Measurements from ENCODE around the gene HDAC8. TPM values are rescaled to one million over a fixed set of nuclear protein-coding genes. Genes with fewer than 3 reads are reported as not detected.

Gene HDAC8
- total RNA-seq, 1 experiment from 2014 or later: 23.0 TPM

DNA sequence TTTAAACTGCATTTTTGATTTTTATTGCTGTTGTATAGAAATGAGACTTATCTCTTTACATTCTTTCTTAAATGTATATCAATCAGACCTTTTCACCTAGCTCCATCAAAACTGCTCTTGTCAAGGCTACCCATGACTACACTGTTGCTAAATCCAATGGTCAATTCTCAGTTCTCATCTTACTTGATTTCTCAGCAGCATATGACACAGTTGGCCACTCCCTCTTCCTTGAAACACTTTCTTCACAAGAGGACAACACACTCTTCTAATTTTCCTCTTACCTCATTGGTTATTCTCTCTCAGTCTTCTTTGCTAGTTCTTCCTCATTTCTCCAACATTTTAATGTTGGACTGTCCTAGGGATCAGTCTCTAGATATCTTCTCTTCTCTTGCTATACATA lies 172.8 kb downstream of the HDAC8 start:
- no peak for DNase-seq (ENCODE audit: low read depth, low spot score)
- in situ Hi-C loops (cut with HindIII; ENCODE audit: low pct_unique_long_range_greater_than_20kb, low sequenced_read_pairs): no loop called here

DNA sequence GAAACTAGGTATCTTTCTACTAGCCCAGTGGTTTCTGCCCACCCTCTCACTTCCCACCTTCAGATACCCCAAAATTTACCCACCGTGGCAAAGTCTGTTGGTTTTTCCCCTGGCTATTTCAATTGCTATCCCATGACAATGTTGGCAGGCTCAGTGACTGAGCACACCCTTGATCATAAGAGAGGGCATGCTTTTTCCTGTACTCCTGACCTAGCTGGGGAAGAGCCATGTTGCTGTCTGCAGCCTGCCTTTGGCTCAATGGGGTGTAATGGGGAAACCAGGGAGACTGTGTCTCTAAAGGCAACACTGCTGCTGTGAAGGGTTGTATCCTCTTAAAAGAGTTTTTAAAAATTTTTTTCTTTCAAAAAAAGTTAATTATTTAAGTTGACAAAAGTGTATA lies 176.5 kb downstream of the HDAC8 start:
- DNase-seq (ENCODE audit: low read depth, low spot score): no peak
- in situ Hi-C loops (cut with HindIII; ENCODE audit: low pct_unique_long_range_greater_than_20kb, low sequenced_read_pairs): no loop called here

DNA sequence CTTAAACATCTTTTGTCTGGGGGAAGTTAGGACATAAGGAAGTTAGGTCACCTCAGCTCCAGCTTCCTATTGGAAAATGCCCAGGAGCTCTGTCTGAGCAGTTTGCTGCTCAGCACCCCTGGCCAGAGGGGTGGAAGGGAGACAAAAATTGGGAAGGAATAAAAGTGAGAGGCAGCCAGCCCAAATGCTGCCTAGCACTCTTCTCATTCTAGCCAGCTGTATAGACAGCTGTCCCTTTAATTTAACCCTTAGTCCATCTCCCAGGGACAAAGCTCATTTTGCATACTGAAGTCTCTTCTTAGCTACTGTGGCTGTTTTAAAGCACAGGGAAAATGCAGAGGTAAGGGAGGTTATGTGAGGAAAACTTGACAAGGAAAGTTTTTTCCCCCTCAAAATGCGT lies 177.4 kb downstream of the HDAC8 start:
- in situ Hi-C loops (cut with HindIII; ENCODE audit: low pct_unique_long_range_greater_than_20kb, low sequenced_read_pairs): no loop called here
- DNase-seq (ENCODE audit: low read depth, low spot score): peak; percentile 32

DNA sequence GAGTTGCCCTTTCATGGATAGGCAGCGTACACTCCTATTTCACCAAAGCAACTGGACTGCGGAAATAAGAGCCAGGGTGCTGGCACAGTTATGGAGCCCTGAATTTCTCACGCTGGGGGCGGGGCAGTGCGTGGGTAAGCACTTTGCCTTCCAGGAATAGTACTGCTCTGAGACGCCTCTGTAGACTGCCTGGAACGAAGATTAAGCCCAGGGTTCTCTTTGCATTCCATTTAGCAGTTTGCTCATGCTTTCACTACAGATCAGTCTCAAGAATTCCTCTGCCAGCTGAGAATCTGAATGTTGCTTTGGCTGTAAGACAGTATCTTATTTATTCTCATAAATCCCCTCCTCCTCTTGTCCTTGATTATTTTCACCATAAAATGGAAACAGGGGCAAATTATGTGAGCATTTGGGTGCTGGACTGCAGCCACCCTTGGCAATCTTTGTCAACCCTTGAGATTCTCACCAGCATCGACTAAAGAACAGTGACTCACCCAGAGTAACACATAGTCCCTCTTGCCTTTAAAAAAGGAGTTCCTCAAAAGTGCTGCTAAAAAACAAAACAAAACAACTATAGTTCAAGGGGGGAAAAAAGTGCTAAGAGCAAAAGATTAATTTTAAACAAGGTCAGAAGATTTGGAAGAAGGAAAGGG lies 178.0 kb downstream of the HDAC8 start:
- in situ Hi-C loops (cut with HindIII; ENCODE audit: low pct_unique_long_range_greater_than_20kb, low sequenced_read_pairs): no loop called here
- no peak for DNase-seq (ENCODE audit: low read depth, low spot score)

DNA sequence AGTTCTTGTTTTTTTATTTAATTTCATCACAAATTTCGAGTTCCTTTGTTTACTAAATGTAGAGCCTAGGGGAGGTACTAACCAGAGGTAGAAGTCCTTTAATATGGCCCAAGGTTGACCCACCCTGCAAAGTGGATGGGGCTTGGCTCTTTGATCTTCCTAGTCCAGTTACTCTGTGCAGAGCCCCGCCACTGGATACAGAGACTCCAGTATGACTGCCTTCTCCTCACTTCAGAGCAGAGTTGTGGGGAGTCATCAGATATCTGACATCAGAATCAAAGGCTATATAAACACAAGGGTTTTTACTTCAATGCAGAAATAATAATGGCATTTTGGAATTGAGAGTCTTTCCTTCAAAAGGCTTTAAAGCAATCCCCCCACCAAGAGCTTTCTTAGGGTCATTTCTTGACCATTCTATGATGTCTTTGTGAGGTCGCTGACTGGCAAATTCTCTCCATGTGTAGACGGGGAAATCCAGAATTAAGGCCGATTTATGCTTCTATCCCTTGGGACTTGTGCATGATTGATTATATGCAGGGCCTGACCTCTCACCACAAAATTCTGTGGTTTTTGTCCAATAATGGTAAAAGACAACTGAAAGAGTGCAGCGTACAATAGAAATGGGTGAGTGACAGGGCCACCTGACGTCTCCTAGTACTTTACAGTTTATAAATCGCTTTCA lies 178.7 kb downstream of the HDAC8 start:
- DNase-seq (ENCODE audit: low read depth, low spot score): no peak
- in situ Hi-C loops (cut with HindIII; ENCODE audit: low pct_unique_long_range_greater_than_20kb, low sequenced_read_pairs): no loop called here

DNA sequence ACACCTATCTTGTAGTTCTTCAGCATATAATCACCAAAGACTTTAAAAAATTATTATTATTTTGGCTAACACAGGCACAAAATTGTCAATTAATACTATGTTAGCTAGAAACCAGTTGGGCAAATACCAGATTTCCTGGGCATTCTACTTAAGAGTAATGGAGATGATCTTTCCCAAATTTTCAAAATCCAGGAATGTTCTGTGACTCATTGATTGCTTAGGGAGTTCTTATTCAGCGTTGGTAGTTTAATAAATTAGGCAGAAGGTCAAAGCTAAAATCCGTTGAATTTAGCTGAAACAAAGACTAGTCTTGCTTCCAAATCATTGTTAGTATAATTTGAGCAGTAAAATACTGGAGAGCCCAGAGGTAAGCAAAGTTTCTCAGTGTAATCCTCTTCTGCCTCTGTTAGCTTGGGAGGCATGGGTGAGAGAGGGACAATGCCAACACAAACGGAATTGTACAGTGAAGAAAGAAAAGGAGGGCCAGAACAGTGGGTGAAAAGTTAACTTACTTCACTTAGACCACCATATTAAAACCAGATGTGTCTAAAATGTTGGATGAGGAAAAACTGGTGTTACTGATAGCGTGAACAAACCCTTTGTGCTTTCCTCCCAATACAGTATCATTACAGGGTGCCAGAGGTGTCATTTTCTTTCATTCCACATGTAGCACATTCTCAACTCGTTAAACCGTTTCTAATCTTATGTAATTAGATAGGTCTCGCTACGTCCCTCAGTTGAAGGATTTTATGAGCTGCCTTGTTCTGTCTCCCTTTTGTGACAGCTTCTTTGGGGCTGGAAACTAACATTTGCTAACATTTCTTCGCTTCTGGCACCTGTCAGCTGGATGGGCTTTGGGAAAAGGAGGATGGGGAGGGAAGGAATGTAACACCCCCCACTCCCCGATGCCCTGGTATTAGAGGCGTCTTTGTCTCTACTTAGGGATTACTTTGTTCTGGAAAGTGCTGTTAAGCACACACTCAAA lies 179.5 kb downstream of the HDAC8 start:
- in situ Hi-C loops (cut with HindIII; ENCODE audit: low pct_unique_long_range_greater_than_20kb, low sequenced_read_pairs): no loop called here

DNA sequence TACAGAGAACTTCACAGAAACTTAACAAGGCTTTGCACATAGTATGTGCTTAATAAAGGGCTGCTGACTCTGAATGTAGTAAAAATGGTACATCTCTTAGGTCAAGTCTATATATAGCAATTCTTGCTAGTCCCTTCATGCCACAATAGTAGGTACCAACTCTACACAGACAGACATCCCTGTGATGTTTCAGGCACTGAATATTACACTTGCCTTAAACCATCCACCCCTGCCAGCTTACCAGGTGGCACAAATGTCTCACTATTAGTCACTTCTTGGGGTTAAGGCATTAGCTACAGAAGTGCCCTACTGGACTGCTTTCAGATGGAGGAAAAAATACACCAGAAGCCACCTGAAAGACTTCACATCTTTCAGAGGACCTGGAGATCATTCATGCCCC lies 180.6 kb downstream of the HDAC8 start:
- in situ Hi-C loops (cut with HindIII; ENCODE audit: low pct_unique_long_range_greater_than_20kb, low sequenced_read_pairs): no loop called here
- DNase-seq (ENCODE audit: low read depth, low spot score): no peak

More for the DNA sequence above, 179.5 kb downstream of the HDAC8 start:
- no peak for DNase-seq (ENCODE audit: low read depth, low spot score)

DNA sequence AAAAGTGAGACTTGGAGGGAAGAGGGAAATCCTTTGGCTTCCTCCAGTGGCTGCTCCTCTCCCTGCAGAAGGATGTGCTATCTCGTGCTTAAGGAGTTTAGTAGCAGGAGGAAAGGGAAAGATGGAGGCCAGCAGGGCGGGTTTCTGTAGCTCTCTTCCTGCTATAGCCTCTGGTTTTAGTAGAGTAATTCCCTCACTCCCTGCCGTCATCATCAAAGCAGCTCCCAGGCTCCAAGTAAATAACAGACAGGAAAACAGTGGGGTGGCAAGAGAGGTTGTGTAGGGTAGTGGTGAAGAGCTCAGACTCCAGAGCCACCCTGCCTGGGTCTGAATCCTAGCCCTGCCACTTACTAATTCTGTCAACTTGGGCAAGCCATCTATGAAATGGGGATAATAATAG lies 185.4 kb downstream of the HDAC8 start:
- DNase-seq (ENCODE audit: low read depth, low spot score): no peak
- in situ Hi-C loops (cut with HindIII; ENCODE audit: low pct_unique_long_range_greater_than_20kb, low sequenced_read_pairs): no loop called here

DNA sequence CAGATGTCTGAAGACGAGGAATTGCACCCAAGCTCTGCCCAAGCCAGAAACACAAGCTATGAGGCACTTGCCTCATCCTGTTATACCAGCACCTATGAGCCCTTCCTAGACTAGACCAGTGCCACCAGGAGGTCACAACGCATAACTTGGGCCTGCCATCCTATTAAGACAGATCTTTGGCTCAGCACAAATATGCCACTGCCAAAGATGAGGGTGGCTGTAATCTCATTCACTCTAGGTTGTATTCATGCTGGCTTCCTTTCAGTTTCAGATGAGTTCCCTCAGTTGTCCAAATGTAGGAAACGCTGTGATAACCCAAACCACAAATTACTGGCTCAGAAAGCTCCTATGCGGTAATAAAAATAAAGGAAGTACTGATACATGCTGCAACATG lies 190.4 kb downstream of the HDAC8 start:
- no peak for DNase-seq (ENCODE audit: low read depth, low spot score)
- in situ Hi-C loops (cut with HindIII; ENCODE audit: low pct_unique_long_range_greater_than_20kb, low sequenced_read_pairs): no loop called here

DNA sequence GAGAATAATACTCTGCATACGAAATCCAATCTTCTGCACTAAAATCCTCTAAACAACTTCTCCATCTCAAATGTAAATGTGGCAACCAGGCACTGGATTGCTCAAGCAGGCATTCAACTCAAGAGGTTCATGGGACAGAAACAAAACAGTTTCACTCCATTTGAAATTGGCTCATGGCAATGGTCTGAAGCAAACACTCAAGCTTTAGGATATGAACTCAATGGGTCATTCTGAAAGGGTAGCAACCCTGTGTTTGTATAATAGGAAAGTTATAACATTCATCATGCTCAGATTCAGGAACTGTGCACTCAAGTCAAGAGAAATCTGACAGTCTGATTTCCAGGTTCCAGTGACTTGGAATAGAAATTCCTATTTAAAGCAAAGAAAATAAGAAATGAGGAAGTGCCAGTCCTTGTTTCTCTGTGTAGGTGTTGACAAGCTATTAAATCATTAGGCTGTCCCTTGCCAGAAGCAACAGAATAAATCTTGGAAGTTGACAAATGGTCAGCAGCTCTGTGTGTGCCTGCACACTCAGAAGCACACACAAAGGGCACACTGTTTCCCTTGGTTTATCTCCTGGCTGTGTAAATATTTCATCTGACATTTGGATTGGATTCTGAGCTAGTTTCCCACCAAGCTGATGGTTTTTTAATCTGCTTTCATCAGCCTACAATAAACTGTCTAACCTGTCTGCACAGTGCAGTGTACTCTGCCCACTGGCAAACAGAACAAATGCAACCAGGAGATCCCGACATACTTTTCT lies 191.0 kb downstream of the HDAC8 start:
- peak; percentile 76 for DNase-seq (ENCODE audit: low read depth, low spot score)
- in situ Hi-C loops (cut with HindIII; ENCODE audit: low pct_unique_long_range_greater_than_20kb, low sequenced_read_pairs): no loop called here

DNA sequence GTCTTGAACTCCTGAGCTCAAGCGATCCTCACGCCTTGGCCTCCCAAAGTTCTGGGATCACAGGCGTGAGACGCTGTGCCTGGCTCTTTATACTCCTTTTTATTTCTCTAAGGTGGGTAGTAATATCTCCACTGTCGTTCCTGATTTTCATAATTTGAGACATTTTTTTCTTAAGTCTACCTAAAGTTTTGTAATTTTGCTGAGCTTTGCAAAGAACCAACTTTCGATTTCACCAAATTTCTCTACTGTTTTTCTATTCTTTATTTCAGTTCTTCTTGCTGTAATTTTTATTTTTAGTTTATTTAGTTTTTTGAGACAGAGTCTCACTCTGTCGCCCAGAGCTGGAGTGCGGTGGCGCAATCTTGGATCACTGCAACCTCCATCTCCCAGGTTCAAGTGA lies 196.5 kb downstream of the HDAC8 start:
- in situ Hi-C loops (cut with HindIII; ENCODE audit: low pct_unique_long_range_greater_than_20kb, low sequenced_read_pairs): no loop called here
- no peak for DNase-seq (ENCODE audit: low read depth, low spot score)

DNA sequence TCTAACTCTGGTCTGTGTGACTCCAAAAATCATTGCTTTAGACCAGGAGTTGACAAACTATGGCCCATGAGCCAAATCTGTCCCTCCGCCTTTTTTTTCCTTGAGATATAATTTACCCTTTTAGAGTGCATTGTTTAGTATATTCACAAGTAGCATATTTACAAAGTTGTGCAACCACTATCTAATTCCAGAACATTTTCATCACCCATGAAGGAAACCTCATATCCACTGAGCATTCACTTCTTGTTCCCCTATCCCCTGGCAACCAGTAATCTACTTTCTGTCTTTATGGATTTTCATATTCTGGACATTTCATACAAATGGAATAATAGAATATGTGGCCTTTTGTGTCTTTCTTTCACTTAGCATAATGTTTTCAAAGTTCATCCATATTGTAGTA lies 199.5 kb downstream of the HDAC8 start:
- in situ Hi-C loops (cut with HindIII; ENCODE audit: low pct_unique_long_range_greater_than_20kb, low sequenced_read_pairs): no loop called here
- no peak for DNase-seq (ENCODE audit: low read depth, low spot score)

DNA sequence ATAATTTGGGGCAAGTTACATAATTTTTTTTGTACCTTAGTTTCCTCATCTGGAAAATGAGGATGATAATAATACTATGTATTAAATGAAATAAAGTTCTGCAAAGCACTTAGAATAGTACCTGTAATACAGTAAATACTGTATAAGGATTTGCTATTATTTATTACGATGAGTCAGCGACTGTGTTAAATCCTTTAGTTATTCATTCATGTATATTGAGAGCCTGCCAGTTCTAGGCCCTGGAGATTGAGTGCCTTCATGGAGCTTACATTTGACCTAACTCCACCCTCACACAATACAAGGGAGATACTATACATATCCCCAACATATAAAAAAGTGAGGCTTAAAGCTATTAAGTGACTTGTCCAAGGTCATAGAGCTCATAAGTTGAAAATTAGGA lies 199.9 kb downstream of the HDAC8 start:
- in situ Hi-C loops (cut with HindIII; ENCODE audit: low pct_unique_long_range_greater_than_20kb, low sequenced_read_pairs): no loop called here
- DNase-seq (ENCODE audit: low read depth, low spot score): no peak

DNA sequence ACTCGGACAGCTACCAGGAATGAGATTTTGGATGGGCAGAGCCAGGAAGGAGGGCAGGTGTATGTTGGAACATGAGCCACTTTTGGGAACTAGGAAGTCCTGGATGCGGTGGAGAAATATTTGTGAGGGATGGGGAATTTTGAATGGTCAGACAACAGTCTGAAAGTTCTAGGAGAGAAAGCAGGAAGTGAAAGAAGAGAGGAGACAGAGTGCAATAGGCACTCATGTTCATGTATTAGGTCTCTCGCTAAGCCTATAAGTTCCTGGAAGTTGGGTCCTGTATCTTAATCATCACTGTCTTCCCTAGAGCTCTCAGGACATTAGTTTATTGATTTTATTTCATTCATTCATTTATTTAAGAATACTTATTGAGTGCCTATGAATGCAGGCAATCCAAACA lies 201.2 kb downstream of the HDAC8 start:
- no peak for DNase-seq (ENCODE audit: low read depth, low spot score)
- in situ Hi-C loops (cut with HindIII; ENCODE audit: low pct_unique_long_range_greater_than_20kb, low sequenced_read_pairs): no loop called here

DNA sequence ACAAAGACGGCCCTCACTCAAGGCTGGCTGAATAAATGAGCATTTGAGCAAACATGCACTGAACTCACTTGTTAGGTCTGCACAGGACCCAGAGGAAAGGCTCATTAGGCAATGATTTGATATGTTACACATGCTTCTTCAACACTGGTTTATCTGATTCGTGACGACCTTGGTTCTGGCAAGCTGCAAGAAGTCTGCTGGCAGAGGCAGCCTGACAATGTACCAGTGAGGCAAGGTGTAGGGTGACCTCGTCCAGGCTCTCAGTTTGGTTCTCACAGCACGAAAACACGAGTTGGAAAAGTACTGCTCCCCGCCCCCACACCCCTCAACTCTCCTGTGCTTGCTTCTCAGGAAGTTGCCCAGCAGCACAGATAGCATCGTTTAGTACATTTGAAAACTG lies 203.8 kb downstream of the HDAC8 start:
- in situ Hi-C loops (cut with HindIII; ENCODE audit: low pct_unique_long_range_greater_than_20kb, low sequenced_read_pairs): no loop called here
- DNase-seq (ENCODE audit: low read depth, low spot score): no peak

DNA sequence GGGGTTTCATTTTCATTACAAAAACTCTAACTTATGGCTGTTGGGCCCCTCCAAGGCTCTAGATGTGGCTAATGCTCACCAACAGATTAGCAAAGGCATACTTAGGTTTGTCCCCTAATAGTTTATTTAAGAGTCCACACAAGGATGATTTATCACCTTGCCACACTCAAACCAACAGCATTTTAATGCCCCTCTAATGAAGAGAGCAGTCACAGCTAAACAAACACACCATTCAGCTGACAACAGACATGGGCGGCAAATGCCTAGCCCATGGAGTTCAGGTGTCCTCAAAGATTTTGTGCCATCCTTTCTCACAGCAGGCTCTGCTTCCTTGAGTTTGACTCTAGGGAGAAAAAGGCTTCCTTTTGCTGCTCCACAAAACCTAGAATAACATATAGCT lies 205.1 kb downstream of the HDAC8 start:
- in situ Hi-C loops (cut with HindIII; ENCODE audit: low pct_unique_long_range_greater_than_20kb, low sequenced_read_pairs): no loop called here
- no peak for DNase-seq (ENCODE audit: low read depth, low spot score)

DNA sequence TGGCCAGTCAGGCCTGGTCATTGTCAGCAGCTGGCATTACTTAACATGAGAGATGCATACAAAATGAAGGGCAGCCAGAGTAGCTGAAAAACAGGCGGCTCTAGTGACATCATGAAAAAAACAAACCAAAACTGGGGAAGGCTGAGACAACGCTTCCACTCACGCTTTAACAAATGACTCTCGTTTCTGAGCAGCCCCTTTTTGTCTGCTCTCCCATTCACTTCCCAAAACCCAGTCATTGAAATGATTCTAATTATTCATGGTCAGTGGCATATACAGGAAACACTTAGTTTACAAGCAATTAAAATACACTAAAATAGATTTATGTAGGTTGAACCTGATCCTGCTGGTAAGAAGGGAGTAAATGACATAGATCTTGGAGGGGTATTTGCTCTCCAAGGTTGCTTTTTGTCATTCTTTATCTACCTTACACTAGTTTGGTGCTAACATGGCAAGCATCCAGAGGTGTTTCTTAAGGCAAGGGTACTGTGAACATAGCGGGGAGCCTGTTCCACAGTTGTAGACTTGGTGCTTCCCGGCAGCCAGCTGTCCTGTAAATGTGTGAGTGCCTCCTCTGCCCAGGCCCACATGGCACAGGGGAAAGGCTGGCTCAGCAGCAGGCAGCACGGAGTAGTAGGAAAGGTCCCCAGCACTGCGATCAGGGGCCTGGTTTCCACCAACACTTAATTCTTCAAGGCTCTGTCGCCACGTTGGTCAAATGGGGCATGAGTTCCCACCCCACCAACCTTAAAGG lies 205.8 kb downstream of the HDAC8 start:
- in situ Hi-C loops (cut with HindIII; ENCODE audit: low pct_unique_long_range_greater_than_20kb, low sequenced_read_pairs): no loop called here
- DNase-seq (ENCODE audit: low read depth, low spot score): no peak
